ENCODE measurements around the gene KIDINS220. TPM values are rescaled to one million over a fixed set of nuclear protein-coding genes. Genes with fewer than 3 reads are reported as not detected.
"Not testable (repeated sequence)": the region's sequence is repeated elsewhere in the genome, so short reads cannot be mapped to it uniquely, and the experiment has no call there.

The KIDINS220 gene
- total RNA-seq, 1 donor from 2014 or later: 17.9 TPM

GRCh38 chr2:8756716-8757115, 80.7 kb downstream of the KIDINS220 start:
- no peak for DNase-seq (ENCODE audit: low spot score)
- ATAC-seq: no peak

- ATAC-seq (no peak), DNase-seq (ENCODE audit: low spot score) (no peak)
Observed at GRCh38 chr2:8756230-8756629, 81.2 kb downstream of the KIDINS220 start.

GRCh38 chr2:8754106-8754776, 83.2 kb downstream of the KIDINS220 start:
- ATAC-seq: no peak
- DNase-seq (ENCODE audit: low spot score): no peak

- ATAC-seq (no peak), DNase-seq (ENCODE audit: low spot score) (no peak)
Observed at GRCh38 chr2:8753609-8754008, 83.8 kb downstream of the KIDINS220 start.

GRCh38 chr2:8752385-8752784, 85.0 kb downstream of the KIDINS220 start:
- DNase-seq (ENCODE audit: low spot score) (no peak), ATAC-seq (no peak)

GRCh38 chr2:8750221-8750620, 87.2 kb downstream of the KIDINS220 start:
- no peak for ATAC-seq
- no peak for DNase-seq (ENCODE audit: low spot score)

- ATAC-seq (no peak), DNase-seq (ENCODE audit: low spot score) (no peak)
Observed at GRCh38 chr2:8743261-8743660, 94.2 kb downstream of the KIDINS220 start.

GRCh38 chr2:8740136-8740535, 97.3 kb downstream of the KIDINS220 start:
- ATAC-seq: no peak

GRCh38 chr2:8737571-8738175, 99.7 kb downstream of the KIDINS220 start:
- ATAC-seq: no peak
- no peak for DNase-seq (ENCODE audit: low spot score)

More at GRCh38 chr2:8740136-8740535, 97.3 kb downstream of the KIDINS220 start:
- no peak for DNase-seq (ENCODE audit: low spot score)

GRCh38 chr2:8732601-8733000, 104.8 kb downstream of the KIDINS220 start:
- ATAC-seq (no peak), DNase-seq (ENCODE audit: low spot score) (no peak)

- no peak for DNase-seq (ENCODE audit: low spot score)
- ATAC-seq: no peak
Observed at GRCh38 chr2:8729939-8730338, 107.5 kb downstream of the KIDINS220 start.

GRCh38 chr2:8729101-8729500, 108.3 kb downstream of the KIDINS220 start:
- not testable (repeated sequence) for ATAC-seq; DNase-seq (ENCODE audit: low spot score)

GRCh38 chr2:8728305-8729015, 109.0 kb downstream of the KIDINS220 start:
- ATAC-seq (no peak), DNase-seq (ENCODE audit: low spot score) (no peak)

GRCh38 chr2:8725838-8726237, 111.6 kb downstream of the KIDINS220 start:
- ATAC-seq: no peak

GRCh38 chr2:8722986-8723385, 114.4 kb downstream of the KIDINS220 start:
- no peak for DNase-seq (ENCODE audit: low spot score)
- ATAC-seq: no peak

More at GRCh38 chr2:8725838-8726237, 111.6 kb downstream of the KIDINS220 start:
- DNase-seq (ENCODE audit: low spot score): no peak

GRCh38 chr2:8721410-8721809, 116.0 kb downstream of the KIDINS220 start:
- no peak for DNase-seq (ENCODE audit: low spot score)
- no peak for ATAC-seq

GRCh38 chr2:8720741-8721140, 116.7 kb downstream of the KIDINS220 start:
- ATAC-seq: peak; percentile 41
- no peak for DNase-seq (ENCODE audit: low spot score)

- ATAC-seq (no peak), DNase-seq (ENCODE audit: low spot score) (no peak)
Observed at GRCh38 chr2:8719528-8719927, 117.9 kb downstream of the KIDINS220 start.

GRCh38 chr2:8714971-8715370, 122.4 kb downstream of the KIDINS220 start:
- ATAC-seq: no peak
- DNase-seq (ENCODE audit: low spot score): no peak

GRCh38 chr2:8714283-8714682, 123.1 kb downstream of the KIDINS220 start:
- DNase-seq (ENCODE audit: low spot score) (no peak), ATAC-seq (no peak)

GRCh38 chr2:8710951-8711350, 126.5 kb downstream of the KIDINS220 start:
- ATAC-seq (no peak), DNase-seq (ENCODE audit: low spot score) (no peak)

GRCh38 chr2:8709611-8710010, 127.8 kb downstream of the KIDINS220 start:
- no peak for DNase-seq (ENCODE audit: low spot score)
- ATAC-seq: no peak

Data from left lobe of liver (tissue), 2 donors.